ENCODE data around the gene PSMD7.

PSMD7 gene

DNA sequence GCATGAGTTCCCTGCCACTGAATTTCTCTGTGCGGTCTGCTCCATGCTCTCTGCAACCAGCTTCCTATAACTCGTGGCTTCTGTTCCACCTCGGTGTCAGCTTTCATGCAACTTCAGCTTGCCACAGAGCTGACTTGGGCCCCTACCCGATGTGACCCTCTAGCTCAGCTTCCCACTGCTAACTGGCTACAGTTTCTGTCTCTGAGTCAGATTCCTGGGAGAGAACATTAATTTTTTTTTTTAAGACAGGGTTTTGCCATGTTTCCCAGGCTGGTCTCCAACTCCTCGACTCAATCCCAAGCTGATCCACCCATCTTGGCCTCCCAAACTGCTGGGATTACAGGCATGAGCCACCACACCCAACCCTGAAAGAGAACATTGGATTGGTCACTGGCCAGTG lies 35.5 kb upstream of the PSMD7 start:
- Histone ChIP-seq H4K20me1 (ENCODE audit: low read depth, low read length) (no peaks in the 10 kb centered on the region), H3K4me2 (ENCODE audit: low read depth, low read length, poor library complexity, severe bottlenecking) (no peak overlapping the region), H3K27me3 (ENCODE audit: low read length) (no peaks in the 10 kb centered on the region), H3K9me2 (replicated peaks; ENCODE audit: insufficient read depth, low read length) (no peaks in the 10 kb centered on the region), H3K36me3 (ENCODE audit: low read length) (no peaks in the 10 kb centered on the region), H3K79me2 (ENCODE audit: insufficient read depth, low read length) (no peaks in the 10 kb centered on the region), H3K27ac (ENCODE audit: low read depth, low read length) (no peak overlapping the region), H2AFZ (ENCODE audit: low read depth, low read length, severe bottlenecking) (no peak overlapping the region), H3K9me3 (ENCODE audit: insufficient read depth, low read length) (no peaks in the 10 kb centered on the region), H3K9ac (ENCODE audit: low read length) (no peak overlapping the region), H3F3A (ENCODE audit: insufficient read depth) (no peaks in the 10 kb centered on the region), H3K4me3 (ENCODE audit: insufficient read depth, low read length, poor library complexity, severe bottlenecking) (no peak overlapping the region)
- TF ChIP-seq, protein P1, sequence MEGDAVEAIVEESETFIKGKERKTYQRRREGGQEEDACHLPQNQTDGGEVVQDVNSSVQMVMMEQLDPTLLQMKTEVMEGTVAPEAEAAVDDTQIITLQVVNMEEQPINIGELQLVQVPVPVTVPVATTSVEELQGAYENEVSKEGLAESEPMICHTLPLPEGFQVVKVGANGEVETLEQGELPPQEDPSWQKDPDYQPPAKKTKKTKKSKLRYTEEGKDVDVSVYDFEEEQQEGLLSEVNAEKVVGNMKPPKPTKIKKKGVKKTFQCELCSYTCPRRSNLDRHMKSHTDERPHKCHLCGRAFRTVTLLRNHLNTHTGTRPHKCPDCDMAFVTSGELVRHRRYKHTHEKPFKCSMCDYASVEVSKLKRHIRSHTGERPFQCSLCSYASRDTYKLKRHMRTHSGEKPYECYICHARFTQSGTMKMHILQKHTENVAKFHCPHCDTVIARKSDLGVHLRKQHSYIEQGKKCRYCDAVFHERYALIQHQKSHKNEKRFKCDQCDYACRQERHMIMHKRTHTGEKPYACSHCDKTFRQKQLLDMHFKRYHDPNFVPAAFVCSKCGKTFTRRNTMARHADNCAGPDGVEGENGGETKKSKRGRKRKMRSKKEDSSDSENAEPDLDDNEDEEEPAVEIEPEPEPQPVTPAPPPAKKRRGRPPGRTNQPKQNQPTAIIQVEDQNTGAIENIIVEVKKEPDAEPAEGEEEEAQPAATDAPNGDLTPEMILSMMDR (IDR thresholded peaks at IDR 0.05; ENCODE audit: insufficient read depth, low read length, poor library complexity, severe bottlenecking) = no peak
- no peak for TF ChIP-seq EZH2phosphoT487 (conservative IDR thresholded peaks at IDR 0.05; ENCODE audit: low read length)

DNA sequence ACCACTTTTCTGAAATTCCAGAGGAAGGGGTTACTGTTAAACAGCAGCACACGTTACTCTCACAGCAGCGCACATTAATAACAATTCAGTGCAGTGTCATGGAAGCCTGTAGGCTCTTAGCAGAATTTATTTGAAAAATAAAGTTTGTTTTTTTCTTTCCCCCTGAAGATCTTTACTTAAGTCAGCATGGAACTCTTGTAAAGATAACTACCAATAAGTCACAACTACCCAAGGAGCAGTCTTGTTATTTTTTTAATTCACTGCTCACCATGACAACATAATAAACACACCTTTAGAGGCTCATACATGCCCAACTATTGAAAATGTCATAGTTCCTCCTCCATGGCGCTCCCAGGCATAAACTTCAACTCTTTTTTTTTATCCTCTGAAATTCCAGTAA lies 31.8 kb upstream of the PSMD7 start:
- no peaks in the 10 kb centered on the region for H3K9me3 ChIP-seq (ENCODE audit: insufficient read depth, low read length)
- H3K27me3 ChIP-seq (ENCODE audit: low read length) = no peaks in the 10 kb centered on the region
- no peak overlapping the region for H3K27ac ChIP-seq (ENCODE audit: low read depth, low read length)
- H3F3A ChIP-seq (ENCODE audit: insufficient read depth) = no peaks in the 10 kb centered on the region
- no peak overlapping the region for H3K4me3 ChIP-seq (ENCODE audit: insufficient read depth, low read length, poor library complexity, severe bottlenecking)
- H4K20me1 ChIP-seq (ENCODE audit: low read depth, low read length) = no peaks in the 10 kb centered on the region
- TF ChIP-seq, protein P1 (IDR thresholded peaks at IDR 0.05; ENCODE audit: insufficient read depth, low read length, poor library complexity, severe bottlenecking) = no peak
- TF ChIP-seq EZH2phosphoT487 (conservative IDR thresholded peaks at IDR 0.05; ENCODE audit: low read length) = no peak
- H3K36me3 ChIP-seq (ENCODE audit: low read length) = no peaks in the 10 kb centered on the region
- no peaks in the 10 kb centered on the region for H3K79me2 ChIP-seq (ENCODE audit: insufficient read depth, low read length)
- no peaks in the 10 kb centered on the region for H3K9me2 ChIP-seq (replicated peaks; ENCODE audit: insufficient read depth, low read length)
- no peak overlapping the region for H3K9ac ChIP-seq (ENCODE audit: low read length)
- no peak overlapping the region for H3K4me2 ChIP-seq (ENCODE audit: low read depth, low read length, poor library complexity, severe bottlenecking)
- H2AFZ ChIP-seq (ENCODE audit: low read depth, low read length, severe bottlenecking) = no peak overlapping the region

DNA sequence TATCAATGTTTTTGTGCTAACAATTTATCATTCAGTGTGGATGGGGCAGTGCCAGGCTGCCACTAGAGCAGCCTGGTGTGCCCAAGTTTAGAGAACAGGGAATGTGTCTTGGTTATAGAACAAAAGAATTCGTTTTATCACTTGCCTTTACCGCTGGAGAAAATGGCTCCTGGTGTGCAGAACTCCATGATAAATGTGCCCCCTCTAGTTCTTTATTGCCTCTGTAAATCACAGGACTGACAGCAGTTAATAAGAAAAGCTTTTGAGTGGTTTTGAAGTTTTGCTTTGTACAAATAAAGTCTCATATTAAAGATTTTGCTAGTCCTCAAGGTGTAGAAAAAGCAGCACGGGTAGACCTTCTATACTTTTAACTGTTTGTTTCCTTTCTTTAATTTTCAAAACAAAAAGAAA lies 28.2 kb upstream of the PSMD7 start:
- Histone ChIP-seq H2AFZ (ENCODE audit: low read depth, low read length, severe bottlenecking) (no peak overlapping the region), H4K20me1 (ENCODE audit: low read depth, low read length) (no peaks in the 10 kb centered on the region), H3K4me2 (ENCODE audit: low read depth, low read length, poor library complexity, severe bottlenecking) (no peak overlapping the region), H3F3A (ENCODE audit: insufficient read depth) (no peaks in the 10 kb centered on the region), H3K9me2 (replicated peaks; ENCODE audit: insufficient read depth, low read length) (no peaks in the 10 kb centered on the region), H3K79me2 (ENCODE audit: insufficient read depth, low read length) (no peaks in the 10 kb centered on the region), H3K27ac (ENCODE audit: low read depth, low read length) (no peak overlapping the region), H3K9ac (ENCODE audit: low read length) (no peak overlapping the region), H3K4me3 (ENCODE audit: insufficient read depth, low read length, poor library complexity, severe bottlenecking) (no peak overlapping the region), H3K9me3 (ENCODE audit: insufficient read depth, low read length) (no peaks in the 10 kb centered on the region), H3K36me3 (ENCODE audit: low read length) (no peaks in the 10 kb centered on the region), H3K27me3 (ENCODE audit: low read length) (no peaks in the 10 kb centered on the region)
- TF ChIP-seq, protein P1 (IDR thresholded peaks at IDR 0.05; ENCODE audit: insufficient read depth, low read length, poor library complexity, severe bottlenecking) = no peak
- no peak for TF ChIP-seq EZH2phosphoT487 (conservative IDR thresholded peaks at IDR 0.05; ENCODE audit: low read length)

All from SU-DHL-6 (cell line).